HepG2 (cell line): Measurements from ENCODE around the gene ANKRD18B. TPM values are rescaled to one million over a fixed set of nuclear protein-coding genes. Genes with fewer than 3 reads are reported as not detected.

ENCODE experiments used
- ATAC-seq: fragments of 200-7000 bp; cut with Tn5 transposase; 3 replicates; pipeline ENCODE4 v1.9.1; 2020; ENCODE audit warnings: mild to moderate bottlenecking, moderate library complexity
- BruUV-seq: library from RNA; stranded (reverse); fragments of 400-500 nt; replicated peaks from 2 replicates; lab custom pipeline; 2021; lab: Mats Ljungman, UMichigan
- CTCF ChIA-PET: fragments of 300-600 bp; formaldehyde crosslinking; extraction: SDS; loops from one replicate; lab custom pipeline; 2021; ENCODE audit warnings: low total read pairs, inconsistent platforms, low intra/inter-chr PET ratio; lab: Yijun Ruan, JAX
- POLR2A ChIA-PET: fragments of 350-600 bp; sonication (Branson Sonifier 250); formaldehyde crosslinking; loops from one replicate; lab custom pipeline; 2020; ENCODE audit warnings: antibody characterized with exemption, inconsistent platforms; lab: Yijun Ruan, JAX
- DNase-seq: peaks from one replicate; pipeline ENCODE4 v3.0.0-alpha.2; 2015; ENCODE audit warnings: low spot score
- FAIRE-seq: peaks from 3 replicates; lab custom pipeline; 2011; peaks lifted over from hg19 to GRCh38; lab: Jason Lieb, UNC
- H2AFZ ChIP-seq: one replicate; pipeline ENCODE4 v1.6.1; 2011; ENCODE audit warnings: low read length, inconsistent platforms
- H3K27ac ChIP-seq: fragments of 300-600 bp; 3 replicates; pipeline ENCODE4 v1.8.0; 2011; ENCODE audit warnings: mixed run types, mild to moderate bottlenecking, mixed read lengths, low read length, inconsistent platforms; ENCODE audit not compliant: insufficient read depth; ENCODE audit errors: extremely low read length
- H3K27me3 ChIP-seq, 2 experiments: fragments of 200-600 bp in 1 of 2; 2 replicates in 1 of 2; 3 replicates in 1 of 2; pipeline versions ENCODE4 v1.6.0 to v1.8.0; 2011; ENCODE audit warnings: low read length in 2 of 2, mild to moderate bottlenecking in 2 of 2, moderate library complexity in 2 of 2, inconsistent platforms in 1 of 2; ENCODE audit not compliant: insufficient read depth in 2 of 2, control insufficient read depth in 1 of 2
- H3K36me3 ChIP-seq, 2 experiments: fragments of 200-600 bp in 1 of 2; replicated peaks in 1 of 2; 2 replicates in 1 of 2; 3 replicates in 1 of 2; pipeline versions ENCODE4 v1.5.1 to v1.8.0; 2011; ENCODE audit warnings: low read length in 2 of 2, inconsistent platforms in 1 of 2; ENCODE audit not compliant: insufficient read depth in 2 of 2, control insufficient read depth in 1 of 2
- H3K4me1 ChIP-seq: 2 replicates; pipeline ENCODE4 v1.5.1; 2012; ENCODE audit warnings: low read length, inconsistent platforms; ENCODE audit not compliant: insufficient read depth
- H3K4me2 ChIP-seq: 2 replicates; pipeline ENCODE4 v1.6.0; 2011; ENCODE audit warnings: low read depth, low read length, inconsistent platforms
- H3K4me3 ChIP-seq, 3 experiments: fragments of 200-600 bp in 1 of 3; sonication (generic), shearing (Covaris generic) in 1 of 3; replicated peaks in 1 of 3; 2 replicates each; pipeline ENCODE4 v1.5.1; 2011 to 2016; ENCODE audit warnings: low read length in 3 of 3, inconsistent platforms in 2 of 3, low read depth in 2 of 3, mild to moderate bottlenecking in 2 of 3, control low read depth in 1 of 3, mixed read lengths in 1 of 3; ENCODE audit not compliant: insufficient read depth in 1 of 3
- H3K79me2 ChIP-seq: one replicate; pipeline ENCODE4 v1.6.1; 2011; ENCODE audit warnings: low read length, inconsistent platforms; ENCODE audit not compliant: insufficient read depth
- H3K9ac ChIP-seq: 2 replicates; pipeline ENCODE4 v1.6.0; 2011; ENCODE audit warnings: mild to moderate bottlenecking, low read depth, low read length, inconsistent platforms; ENCODE audit not compliant: insufficient read depth
- H3K9me3 ChIP-seq: 2 replicates; pipeline ENCODE4 v1.5.1; 2012; ENCODE audit warnings: mild to moderate bottlenecking, low read length
- H4K20me1 ChIP-seq: 2 replicates; pipeline ENCODE4 v1.6.0; 2011; ENCODE audit warnings: inconsistent platforms, mild to moderate bottlenecking, low read length, moderate library complexity; ENCODE audit not compliant: insufficient read depth
- ARID5B ChIP-seq: IDR thresholded peaks from 2 replicates; pipeline ENCODE4 v1.4.0; 2020; ENCODE audit warnings: mild to moderate bottlenecking, missing genetic modification reagents
- ASH2L ChIP-seq: fragments of 300-600, 200-600 bp; sonication (generic); IDR thresholded peaks from 2 replicates; pipeline ENCODE4 v1.7.0; 2017; ENCODE audit warnings: low read depth, mild to moderate bottlenecking, moderate library complexity, mixed read lengths, low read length; ENCODE audit not compliant: insufficient read length
- CREB3 ChIP-seq: sonication (generic); formaldehyde crosslinking; IDR thresholded peaks from 2 replicates; pipeline ENCODE4 v1.5.0; 2020; ENCODE audit warnings: missing genetic modification reagents
- PHF8 ChIP-seq: sonication (generic); formaldehyde crosslinking; IDR thresholded peaks from 2 replicates; pipeline ENCODE4 v1.5.0; 2020; ENCODE audit warnings: missing genetic modification reagents
- YY1 ChIP-seq: IDR thresholded peaks from 2 replicates; pipeline ENCODE4 v1.6.1; 2011; ENCODE audit warnings: low read length, low read depth, moderate library complexity, mild to moderate bottlenecking; ENCODE audit not compliant: insufficient read depth, insufficient replicate concordance
- ZGPAT ChIP-seq: IDR thresholded peaks from 2 replicates; pipeline ENCODE4 v1.6.1; 2016; ENCODE audit warnings: mild to moderate bottlenecking
- ZNF687 ChIP-seq: sonication (generic); formaldehyde crosslinking; IDR thresholded peaks from 2 replicates; pipeline ENCODE4 v1.5.1; 2020; ENCODE audit warnings: mild to moderate bottlenecking, missing genetic modification reagents, moderate library complexity
- ZNF768 ChIP-seq: sonication (generic); formaldehyde crosslinking; IDR thresholded peaks from 2 replicates; pipeline ENCODE4 v1.4.0; 2020; ENCODE audit warnings: missing genetic modification reagents
- WGBS: methylation state at CpG from one replicate; pipeline ENCODE4 v1.1.6; 2017; ENCODE audit warnings: low lambda C conversion rate; 5-methylcytosine and 5-hydroxymethylcytosine counted together
- in situ Hi-C: cut with HindIII; loops from 2 replicates; pipeline ENCODE4 v1.10.0; 2017; ENCODE audit warnings: low pct_unique_long_range_greater_than_20kb; ENCODE audit not compliant: extremely low pct_ligation_motif_present
- intact Hi-C: fragments of 100-400 bp; cut with micrococcal nuclease; formaldehyde crosslinking; loops from one replicate; pipeline ENCODE4 v1.10.0; 2022; ENCODE audit not compliant: unreplicated experiment
- polyA plus RNA-seq, 8 experiments: library from polyadenylated mRNA; depleted of rRNA in 3 of 8; stranded (reverse) in 7 of 8; unstranded in 1 of 8; fragments of >200 nt; fragmentation: Illumina TruSeq in 4 of 8; extraction: Trizol in 4 of 8; gene quantifications; 2 replicates each; pipeline versions ENCODE4 v1.2.1 to v1.2.3, GENCODE V29; 2011 to 2016; ENCODE audit warnings: low read depth in 4 of 8, missing spikeins in 1 of 8, mixed read lengths in 1 of 8; ENCODE audit not compliant: insufficient read depth in 1 of 8
- total RNA-seq, 5 experiments: library from RNA; depleted of rRNA; stranded (reverse); fragments of >200 nt; fragmentation: Illumina TruSeq; extraction: Trizol; gene quantifications; 2 replicates each; pipeline ENCODE4 v1.2.3, GENCODE V29; 2016; ENCODE audit warnings: low read depth in 1 of 5

ANKRD18B gene
- total and polyA plus RNA-seq, 2 of the 13 experiments (the other 11 are each of a cell fraction or from before 2014, with no cell fraction given) = 0.57 to 1.4 TPM

- no peak overlapping the region for H3K27ac ChIP-seq
- ChIA-PET POLR2A (interaction anchor here (0.6 to 1.3 kb wide), 2 partner anchors 37 to 61 kb away, joined by 3 to 4 read pairs; partner anchors contain the start of gene NOL6), CTCF (no interaction called here)
- no peak for DNase-seq
- no peaks in the 10 kb centered on the region for H3K36me3 ChIP-seq
- H3K79me2 ChIP-seq = no peaks in the 10 kb centered on the region
- peak overlapping the region; percentile 86 for H2AFZ ChIP-seq
- H3K27me3 ChIP-seq = no peaks in the 10 kb centered on the region; a peak in 1 of 5 replicates
- intact Hi-C loops (no loop called here), in situ Hi-C loops (no loop called here)
- peaks cover 11% of the 10 kb centered on the region for H3K4me1 ChIP-seq
- H3K9me3 ChIP-seq = peaks cover 9% of the 10 kb centered on the region; the same call in 1 of the 2 replicates
- H3K9ac ChIP-seq = peak overlapping the region; percentile 61
- WGBS = 8% methylated on average over 32 of the region's 32 CpGs
- BruUV-seq = TSS peak; percentile 68
- peak; percentile 91 for ATAC-seq
- H4K20me1 ChIP-seq = no peaks in the 10 kb centered on the region
- FAIRE-seq = no peak
- peak overlapping the region; percentile 82 for H3K4me2 ChIP-seq
- peak overlapping the region; percentile 78 to 83 (median 81) for H3K4me3 ChIP-seq
- TF ChIP-seq PHF8 (CRISPR knock-in tag) = peak; percentile 35; the same call in 1 of the 2 replicates
- no peak for TF ChIP-seq CREB3
- peak; percentile 71 for TF ChIP-seq ZNF687 (CRISPR knock-in tag)
- TF ChIP-seq YY1 = peak; percentile 72
- peak; percentile 49; the same call in 1 of the 2 replicates for TF ChIP-seq ZNF768 (CRISPR knock-in tag)
- peak; percentile 21; the same call in 1 of the 2 replicates for TF ChIP-seq ARID5B (CRISPR knock-in tag)
- TF ChIP-seq ASH2L = peak; percentile 27
- TF ChIP-seq ZGPAT (CRISPR knock-in tag) = 0 out of 2 replicates have a peak, but pooled peaks have one; percentile 19
Measured at GRCh38 chr9:33510262-33511183, 13.5 kb upstream of the ANKRD18B start.
